Activated CD4-positive, alpha-beta T cell treated with anti-CD3 and anti-CD28 coated beads, Interleukin-2, amount 10 ng/mL, durations not matched to agents 7 days and 5 days (primary cell): ENCODE measurements around the gene CAMKMT. TPM values are rescaled to one million over a fixed set of nuclear protein-coding genes. Genes with fewer than 3 reads are reported as not detected.

ENCODE experiments used
- CTCF ChIA-PET: fragments of 350-600 bp; sonication (Branson Sonifier 250); formaldehyde crosslinking; loops from one replicate; lab custom pipeline; 2021; ENCODE audit warnings: antibody characterized with exemption; lab: Charles Lee
- POLR2A ChIA-PET: fragments of 350-600 bp; sonication (Branson Sonifier 250); formaldehyde crosslinking; loops from one replicate; lab custom pipeline; 2021; ENCODE audit warnings: antibody characterized with exemption; lab: Charles Lee
- DNase-seq: peaks from one replicate; pipeline ENCODE4 v3.0.0-alpha.2; 2020
- H3K27ac Mint-ChIP-seq: one replicate; pipeline ENCODE4 v1.8.0; 2021; ENCODE audit warnings: mild to moderate bottlenecking, moderate library complexity, mixed read lengths
- H3K27me3 Mint-ChIP-seq: one replicate; pipeline ENCODE4 v1.8.0; 2021; ENCODE audit warnings: mixed read lengths
- H3K36me3 Mint-ChIP-seq: one replicate; pipeline ENCODE4 v1.8.0; 2021; ENCODE audit warnings: low read depth, mixed read lengths
- H3K4me1 Mint-ChIP-seq: one replicate; pipeline ENCODE4 v1.8.0; 2021; ENCODE audit warnings: mixed read lengths
- H3K4me3 Mint-ChIP-seq: one replicate; pipeline ENCODE4 v1.8.0; 2021; ENCODE audit warnings: mild to moderate bottlenecking, moderate library complexity, mixed read lengths
- H3K9me3 Mint-ChIP-seq: one replicate; pipeline ENCODE4 v1.8.0; 2021; ENCODE audit warnings: mixed read lengths
- total RNA-seq, 2 experiments: library from RNA; stranded (reverse); gene quantifications; one replicate each; pipeline ENCODE4 v1.2.3, GENCODE V29; 2021

Gene CAMKMT
- total RNA-seq = 10 to 100 TPM; 12.1 to 13.7 TPM

DNA sequence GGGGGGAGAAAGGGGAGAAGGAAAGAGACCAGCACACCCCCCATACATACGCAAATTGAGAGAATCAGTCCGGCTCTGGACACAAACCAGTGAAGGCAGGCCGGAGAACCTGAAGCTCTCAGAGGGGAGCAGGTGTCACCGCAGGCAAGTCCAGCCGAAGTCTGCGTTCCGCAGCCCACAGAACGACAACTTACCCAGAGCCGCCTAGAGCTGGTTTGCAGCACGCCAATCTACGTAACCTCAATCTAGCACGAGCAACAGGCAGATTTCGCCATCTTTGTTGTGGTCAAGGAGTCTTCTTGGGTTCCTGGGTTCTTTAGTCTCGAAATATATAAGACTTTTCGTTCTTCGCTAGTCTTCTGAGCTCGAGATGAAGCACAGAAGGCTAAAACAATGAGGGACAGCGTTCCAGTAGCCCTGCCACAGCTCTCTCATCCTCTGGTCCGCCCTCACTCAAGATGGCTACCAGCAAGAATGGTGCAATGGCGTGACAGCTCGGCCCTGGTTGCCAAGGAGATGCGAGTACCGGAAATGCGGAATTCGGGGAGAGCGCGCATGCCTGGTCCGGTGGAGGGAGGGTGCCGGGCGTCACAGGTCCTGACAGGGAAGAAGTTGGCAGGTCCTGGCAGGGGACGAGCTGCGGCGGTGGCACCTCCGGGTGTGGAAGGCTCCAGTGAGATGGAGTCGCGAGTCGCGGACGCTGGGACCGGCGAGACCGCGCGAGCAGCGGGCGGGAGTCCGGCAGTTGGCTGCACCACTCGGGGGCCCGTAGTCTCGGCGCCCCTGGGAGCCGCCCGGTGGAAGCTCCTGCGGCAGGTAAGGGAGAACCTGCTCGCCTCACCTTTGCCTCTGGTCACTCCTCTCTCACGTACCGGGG lies at the start of gene CAMKMT, which contains the start of gene PREPL:
Gene CAMKMT (plus strand): TSS at position 618 of the 877 bp plus-strand sequence.
Gene PREPL (minus strand): TSS at position 165 of the 877 bp plus-strand sequence. CDS start 15,152 bp downstream, outside the sequence.
- H3K9me3 Mint-ChIP-seq = no peaks in the 10 kb centered on the region
- ChIA-PET CTCF (interaction anchor here (0.6 to 2.5 kb wide), 11 partner anchors 8 to 965 kb away, joined by 3 to 13 read pairs (median 3); no protein-coding TSS in a partner anchor), POLR2A (interaction anchor here (0.7 to 1.0 kb wide), 3 partner anchors 8 to 193 kb away, joined by 3 read pairs; partner anchors contain the start of gene PPM1B)
- H3K27ac Mint-ChIP-seq = peak within 1 kb of the TSS; percentile 100
- peak within 1 kb of the TSS; percentile 95 for H3K4me3 Mint-ChIP-seq
- no peaks in the 10 kb centered on the region for H3K27me3 Mint-ChIP-seq
- DNase-seq = peak; percentile 99
- H3K4me1 Mint-ChIP-seq = peaks cover 40% of the 10 kb centered on the region
- peaks cover 9% of the 10 kb centered on the region for H3K36me3 Mint-ChIP-seq

DNA sequence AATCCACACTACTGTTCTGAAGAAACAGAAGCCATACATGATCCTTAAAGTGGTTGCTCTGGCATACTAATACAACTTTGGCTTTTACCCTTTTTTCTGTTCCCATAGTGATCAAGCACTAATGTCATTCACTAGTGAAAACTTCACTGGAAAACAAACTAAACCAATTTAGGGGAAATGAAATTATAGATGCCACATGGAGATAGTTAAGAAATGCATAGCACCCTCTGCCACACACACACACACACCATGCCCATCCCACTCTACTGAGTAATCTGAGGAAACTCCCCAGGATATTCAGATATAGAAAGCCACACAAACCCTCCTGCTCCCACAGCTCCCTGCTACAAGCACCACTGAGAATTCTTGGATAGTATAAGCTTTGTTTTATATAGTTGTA lies 47.4 kb upstream of the CAMKMT start:
- Mint-ChIP-seq H3K4me1 (no peaks in the 10 kb centered on the region), H3K36me3 (peaks cover 61% of the 10 kb centered on the region), H3K27me3 (no peaks in the 10 kb centered on the region), H3K27ac (no peak overlapping the region), H3K9me3 (peaks cover 18% of the 10 kb centered on the region), H3K4me3 (no peak overlapping the region)
- POLR2A ChIA-PET = no interaction called here
- CTCF ChIA-PET = no interaction called here
- DNase-seq = no peak

DNA sequence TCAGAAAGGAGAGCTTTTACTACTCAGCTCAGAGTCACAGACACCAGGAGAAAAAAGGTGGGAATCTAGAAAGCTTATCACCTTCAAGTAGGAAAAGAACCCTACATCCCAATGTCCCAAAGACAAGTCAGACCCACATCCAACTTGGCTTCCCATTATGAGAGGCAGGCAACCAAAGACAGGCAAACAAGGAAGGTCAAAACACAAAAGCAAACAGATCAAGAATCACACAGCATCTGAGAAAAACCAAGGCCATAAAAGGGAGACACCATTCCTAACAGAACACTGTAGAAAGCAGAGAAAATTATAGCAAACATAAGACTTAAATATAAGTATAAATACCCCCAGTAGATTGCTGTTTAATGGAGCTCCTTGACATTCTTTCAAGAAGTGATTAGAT lies 45.8 kb upstream of the CAMKMT start:
- DNase-seq = no peak
- Mint-ChIP-seq H3K36me3 (peaks cover 66% of the 10 kb centered on the region), H3K27ac (no peak overlapping the region), H3K4me1 (no peaks in the 10 kb centered on the region), H3K4me3 (no peak overlapping the region), H3K9me3 (peaks cover 11% of the 10 kb centered on the region), H3K27me3 (no peaks in the 10 kb centered on the region)
- CTCF ChIA-PET = interaction anchor here (0.6 kb wide), 1 partner anchor 316 kb away, joined by 3 read pairs; no protein-coding TSS in a partner anchor
- POLR2A ChIA-PET = no interaction called here

DNA sequence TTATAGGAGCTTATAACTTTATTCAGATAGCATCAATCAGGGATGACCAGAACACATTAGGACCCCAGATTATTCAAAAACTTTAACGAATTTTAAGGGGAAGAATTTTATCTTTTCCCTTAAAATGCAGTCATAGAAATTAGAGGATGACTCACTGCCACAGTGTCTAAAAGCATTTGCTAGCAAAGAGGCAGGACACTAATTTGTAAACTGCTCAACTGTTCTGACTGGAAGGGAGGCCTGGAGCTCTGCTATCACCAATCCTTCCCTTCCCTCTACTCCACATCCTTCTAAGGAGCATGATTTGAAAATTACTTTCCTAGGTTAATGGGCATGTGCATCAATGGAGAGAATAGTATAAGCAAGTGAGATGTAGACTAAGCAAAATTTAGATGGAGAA lies 40.9 kb upstream of the CAMKMT start:
- DNase-seq = no peak
- ChIA-PET POLR2A (no interaction called here), CTCF (interaction anchor here (1.1 to 1.4 kb wide), 2 partner anchors 8 to 18 kb away, joined by 3 to 4 read pairs; no protein-coding TSS in a partner anchor)
- Mint-ChIP-seq H3K9me3 (no peaks in the 10 kb centered on the region), H3K27ac (no peak overlapping the region), H3K27me3 (no peaks in the 10 kb centered on the region), H3K4me3 (no peak overlapping the region), H3K36me3 (peaks cover 46% of the 10 kb centered on the region), H3K4me1 (peaks cover 3% of the 10 kb centered on the region)

DNA sequence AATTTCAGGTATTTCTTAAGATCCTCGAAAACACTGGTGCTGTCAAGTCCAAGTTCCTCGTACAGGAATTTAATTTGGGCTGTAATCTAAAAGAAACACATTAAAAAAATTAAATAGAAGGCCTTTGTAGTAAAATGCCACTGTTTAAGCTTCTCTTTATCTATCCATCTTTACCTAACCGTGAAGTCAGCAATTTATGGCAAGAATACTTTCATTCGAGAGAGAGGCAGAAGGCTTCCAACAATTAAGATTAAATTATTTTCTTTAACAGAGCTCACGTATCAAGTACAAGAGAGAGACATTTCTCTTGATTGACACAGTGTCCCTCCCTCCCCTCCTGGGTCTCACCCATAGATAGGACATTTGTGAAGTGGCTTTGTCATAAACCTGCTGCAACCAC lies 40.4 kb upstream of the CAMKMT start:
- Mint-ChIP-seq H3K4me1 (peaks cover 3% of the 10 kb centered on the region), H3K4me3 (no peak overlapping the region), H3K9me3 (no peaks in the 10 kb centered on the region), H3K36me3 (peaks cover 40% of the 10 kb centered on the region), H3K27ac (no peak overlapping the region), H3K27me3 (no peaks in the 10 kb centered on the region)
- no peak for DNase-seq
- ChIA-PET POLR2A (no interaction called here), CTCF (no interaction called here)

DNA sequence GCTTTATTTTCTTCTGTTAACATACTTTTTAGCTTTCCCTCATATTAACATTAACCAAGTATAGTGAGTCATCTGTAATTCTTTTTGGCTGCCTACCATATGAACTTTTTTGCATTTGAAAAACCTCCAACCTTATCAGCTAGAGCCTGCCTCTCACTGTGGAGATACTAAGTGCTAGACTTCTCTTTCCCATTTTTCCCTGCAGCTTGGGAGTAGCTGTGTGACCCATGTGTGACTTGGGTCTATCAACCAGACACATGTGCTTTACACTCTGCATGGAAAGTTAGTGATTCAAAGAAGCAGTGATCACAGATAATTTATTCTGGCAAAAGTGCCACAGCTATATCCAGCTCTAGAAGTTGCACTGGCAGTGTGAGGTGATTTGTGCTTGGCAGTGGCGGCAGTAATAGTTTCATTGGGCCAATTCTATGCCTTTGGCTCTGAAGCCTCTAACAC lies 36.7 kb upstream of the CAMKMT start:
- Mint-ChIP-seq H3K9me3 (no peaks in the 10 kb centered on the region), H3K27ac (no peak overlapping the region), H3K36me3 (peaks cover 41% of the 10 kb centered on the region), H3K27me3 (no peaks in the 10 kb centered on the region), H3K4me1 (peaks cover 6% of the 10 kb centered on the region), H3K4me3 (no peak overlapping the region)
- DNase-seq = no peak
- ChIA-PET CTCF (no interaction called here), POLR2A (no interaction called here)

DNA sequence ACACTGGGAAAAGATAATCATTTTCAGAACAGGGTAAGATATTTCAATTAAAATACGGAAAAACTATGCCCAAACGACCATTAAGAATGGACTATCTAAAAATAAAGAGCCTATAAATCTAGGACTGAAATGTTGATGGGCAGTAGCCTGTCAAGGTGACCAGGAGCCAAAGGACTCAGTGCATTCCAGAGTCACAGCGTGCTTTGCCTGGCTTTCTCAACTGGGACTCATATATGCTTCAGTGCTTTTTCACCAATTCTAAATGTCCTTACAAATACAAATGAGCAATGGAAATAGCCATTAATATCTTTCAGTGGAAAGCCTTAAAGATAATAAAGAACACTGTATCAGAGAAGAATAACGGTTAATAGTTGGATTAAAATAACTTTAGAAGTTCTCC lies 35.9 kb upstream of the CAMKMT start:
- H3K4me1 Mint-ChIP-seq = peaks cover 9% of the 10 kb centered on the region
- no peaks in the 10 kb centered on the region for H3K9me3 Mint-ChIP-seq
- DNase-seq = no peak
- H3K27ac Mint-ChIP-seq = no peak overlapping the region
- CTCF ChIA-PET = interaction anchor here (0.6 kb wide), 1 partner anchor 558 kb away, joined by 3 read pairs; no protein-coding TSS in a partner anchor
- peaks cover 43% of the 10 kb centered on the region for H3K36me3 Mint-ChIP-seq
- no peaks in the 10 kb centered on the region for H3K27me3 Mint-ChIP-seq
- no peak overlapping the region for H3K4me3 Mint-ChIP-seq
- POLR2A ChIA-PET = no interaction called here

DNA sequence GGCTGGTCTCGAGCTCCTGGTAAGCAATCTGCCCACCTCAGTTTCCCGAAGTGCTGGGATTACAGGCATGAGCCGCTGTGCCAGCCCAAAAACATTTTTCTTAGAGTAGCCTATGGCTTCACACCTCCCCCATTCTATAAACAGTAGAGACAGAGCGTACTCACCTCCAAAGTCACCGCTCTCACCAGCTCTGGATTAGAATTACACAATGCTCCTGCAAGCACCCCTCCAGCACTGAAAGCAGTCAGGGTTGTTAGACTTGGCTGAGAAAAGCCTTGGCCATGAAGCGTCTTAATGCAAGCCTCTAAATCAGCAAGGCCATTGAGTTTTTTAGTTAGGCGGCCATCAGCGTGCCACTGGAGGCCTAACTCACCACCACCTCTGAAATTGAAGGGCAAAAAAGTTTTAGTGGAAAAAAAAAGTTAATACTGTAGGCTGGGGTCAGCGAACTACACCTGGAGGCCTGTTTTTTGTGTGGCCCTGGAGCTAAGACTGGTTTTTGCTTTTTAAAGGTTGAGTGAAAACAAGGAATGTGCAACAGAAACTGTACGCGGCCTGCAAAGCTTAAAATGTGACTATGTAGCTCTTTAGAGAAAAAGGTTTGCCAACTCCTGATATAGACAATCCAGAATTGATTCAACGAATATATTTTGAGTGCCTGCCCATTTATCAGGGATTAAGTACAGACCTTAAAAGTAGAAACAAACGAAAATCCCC lies 35.0 kb upstream of the CAMKMT start:
- POLR2A ChIA-PET = no interaction called here
- CTCF ChIA-PET = no interaction called here
- Mint-ChIP-seq H3K27me3 (no peaks in the 10 kb centered on the region), H3K9me3 (no peaks in the 10 kb centered on the region), H3K4me3 (no peak overlapping the region), H3K27ac (no peak overlapping the region), H3K36me3 (peaks cover 45% of the 10 kb centered on the region), H3K4me1 (peaks cover 9% of the 10 kb centered on the region)
- DNase-seq = no peak

DNA sequence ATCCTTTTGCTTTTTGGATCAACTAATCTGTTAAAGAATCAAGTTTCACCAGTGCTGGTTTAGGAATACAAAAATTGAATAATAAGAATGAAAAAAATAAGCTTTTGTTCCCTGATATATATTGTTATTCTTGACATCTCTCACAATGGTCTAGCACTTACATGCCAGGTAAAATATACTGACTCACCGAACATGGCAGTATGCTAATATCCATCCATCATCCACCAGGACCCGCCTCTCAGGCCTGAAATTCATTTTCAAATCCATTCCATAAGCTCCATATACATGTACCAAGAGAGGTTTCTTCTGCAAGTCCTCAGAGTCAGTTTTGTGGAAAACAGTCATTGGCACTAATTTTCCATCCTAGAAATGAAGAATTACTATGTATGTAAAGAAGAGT lies 33.0 kb upstream of the CAMKMT start:
- no peak overlapping the region for H3K4me3 Mint-ChIP-seq
- peaks cover 40% of the 10 kb centered on the region for H3K36me3 Mint-ChIP-seq
- ChIA-PET POLR2A (no interaction called here), CTCF (interaction anchor here (1.3 kb wide), 1 partner anchor 9 kb away, joined by 4 read pairs; no protein-coding TSS in a partner anchor)
- no peak overlapping the region for H3K27ac Mint-ChIP-seq
- H3K4me1 Mint-ChIP-seq = peaks cover 9% of the 10 kb centered on the region
- no peak for DNase-seq
- no peaks in the 10 kb centered on the region for H3K9me3 Mint-ChIP-seq
- H3K27me3 Mint-ChIP-seq = no peaks in the 10 kb centered on the region

DNA sequence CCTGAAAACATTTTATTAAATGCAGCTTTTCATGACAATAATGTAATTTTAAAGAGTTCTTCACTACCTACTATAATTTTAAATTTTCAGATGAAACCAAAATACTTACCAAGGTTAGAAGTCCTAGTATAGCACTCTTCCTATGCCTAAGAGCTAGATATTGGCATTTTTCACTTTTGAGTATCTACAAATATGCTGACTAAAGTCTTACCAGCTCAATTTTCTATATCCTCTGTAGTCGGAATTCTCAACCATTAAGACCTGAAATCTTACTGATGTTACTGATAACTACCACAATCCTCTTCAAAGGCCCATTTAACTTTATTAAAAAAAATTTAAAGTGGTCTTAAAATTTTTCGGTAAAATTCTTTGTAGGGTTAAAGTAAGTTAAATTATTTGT lies 32.4 kb upstream of the CAMKMT start:
- no peak for DNase-seq
- no peak overlapping the region for H3K27ac Mint-ChIP-seq
- no peaks in the 10 kb centered on the region for H3K27me3 Mint-ChIP-seq
- no peak overlapping the region for H3K4me3 Mint-ChIP-seq
- ChIA-PET POLR2A (no interaction called here), CTCF (interaction anchor here (1.3 kb wide), 1 partner anchor 9 kb away, joined by 4 read pairs; no protein-coding TSS in a partner anchor)
- peaks cover 38% of the 10 kb centered on the region for H3K36me3 Mint-ChIP-seq
- H3K9me3 Mint-ChIP-seq = no peaks in the 10 kb centered on the region
- H3K4me1 Mint-ChIP-seq = peaks cover 9% of the 10 kb centered on the region

DNA sequence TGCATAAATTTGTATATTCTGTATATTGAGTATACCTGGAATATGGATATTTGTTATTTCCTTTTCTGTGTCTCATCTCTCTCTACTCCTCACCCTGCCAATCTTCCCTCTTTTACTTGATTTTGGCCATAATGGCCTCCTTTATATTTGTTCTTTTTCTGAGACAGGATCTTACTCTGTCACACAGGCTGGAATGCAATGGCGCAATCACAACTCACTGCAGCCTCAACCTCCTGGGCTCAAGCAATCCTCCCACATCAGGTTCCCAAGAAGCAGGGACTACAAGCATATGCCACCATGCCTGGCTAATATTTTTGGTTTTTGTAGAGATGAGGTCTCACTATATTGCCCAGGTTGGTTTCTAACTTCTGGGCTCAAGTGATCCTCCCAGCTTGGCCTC lies 30.9 kb upstream of the CAMKMT start:
- no peaks in the 10 kb centered on the region for H3K27me3 Mint-ChIP-seq
- no peak for DNase-seq
- H3K9me3 Mint-ChIP-seq = no peaks in the 10 kb centered on the region
- POLR2A ChIA-PET = no interaction called here
- H3K36me3 Mint-ChIP-seq = peaks cover 38% of the 10 kb centered on the region
- H3K27ac Mint-ChIP-seq = no peak overlapping the region
- H3K4me1 Mint-ChIP-seq = peaks cover 10% of the 10 kb centered on the region
- CTCF ChIA-PET = no interaction called here
- no peak overlapping the region for H3K4me3 Mint-ChIP-seq

DNA sequence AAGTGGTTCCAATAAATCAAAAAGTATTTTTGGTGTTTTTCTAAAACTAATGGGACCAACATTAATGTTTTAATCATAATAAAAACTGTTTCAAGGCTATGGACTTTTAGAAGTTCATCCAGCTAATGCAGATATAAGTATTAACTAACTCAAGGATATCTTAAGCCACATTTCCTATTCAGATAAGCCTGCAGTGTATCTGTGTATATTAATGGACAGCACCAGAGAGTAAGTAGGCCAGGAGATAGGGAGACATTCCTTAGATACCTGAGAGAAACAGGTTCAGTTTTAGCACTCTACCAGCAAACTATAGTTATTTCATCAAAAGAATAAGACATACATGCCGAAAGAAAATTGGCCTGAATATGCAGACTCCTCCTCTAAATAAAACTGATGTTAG lies 27.8 kb upstream of the CAMKMT start:
- DNase-seq = no peak
- Mint-ChIP-seq H3K4me1 (peaks cover 10% of the 10 kb centered on the region), H3K27me3 (no peaks in the 10 kb centered on the region), H3K27ac (no peak overlapping the region), H3K4me3 (no peak overlapping the region), H3K9me3 (no peaks in the 10 kb centered on the region), H3K36me3 (peaks cover 46% of the 10 kb centered on the region)
- ChIA-PET CTCF (interaction anchor here (0.6 to 0.7 kb wide), 2 partner anchors 10 to 317 kb away, joined by 3 to 4 read pairs; no protein-coding TSS in a partner anchor), POLR2A (no interaction called here)
